Panc1 (cell line): ENCODE data around the gene CALU. TPM values are rescaled to one million over a fixed set of nuclear protein-coding genes. Genes with fewer than 3 reads are reported as not detected.

Experiments
- ATAC-seq: fragments of 200-7000 bp; cut with Tn5 transposase; 2 replicates; pipeline ENCODE4 v1.9.1; 2020; ENCODE audit warnings: mild to moderate bottlenecking, moderate library complexity
- BruUV-seq: library from RNA; stranded (reverse); fragments of 400-500 nt; replicated peaks from 2 replicates; lab custom pipeline; 2021; lab: Mats Ljungman, UMichigan
- CTCF ChIA-PET: fragments of 300-600 bp; sonication (Branson Sonifier 250); formaldehyde crosslinking; loops from one replicate; lab custom pipeline; 2022; ENCODE audit warnings: antibody characterized with exemption; lab: Charles Lee
- POLR2A ChIA-PET: fragments of 300-600 bp; sonication (Branson Sonifier 250); formaldehyde crosslinking; loops from one replicate; lab custom pipeline; 2022; ENCODE audit warnings: antibody characterized with exemption; lab: Charles Lee
- DNase-seq: peaks from one replicate; pipeline ENCODE4 v3.0.0-alpha.2; 2010; ENCODE audit warnings: low read depth, low spot score
- H3K27ac ChIP-seq: 2 replicates; pipeline ENCODE4 v1.5.1; 2011; ENCODE audit warnings: mild to moderate bottlenecking, low read length, inconsistent platforms
- H3K27me3 ChIP-seq: fragments of 200-500 bp; sonication (Bioruptor generic); 2 replicates; pipeline ENCODE4 v1.6.0; 2014; ENCODE audit warnings: low read length, inconsistent platforms; ENCODE audit not compliant: control insufficient read depth, insufficient read depth
- H3K36me3 ChIP-seq: fragments of 200-500 bp; sonication (Bioruptor generic); 2 replicates; pipeline ENCODE4 v1.5.1; 2014; ENCODE audit warnings: inconsistent platforms, mild to moderate bottlenecking, low read length, moderate library complexity; ENCODE audit not compliant: control insufficient read depth, insufficient read depth
- H3K4me1 ChIP-seq: 2 replicates; pipeline ENCODE4 v1.5.1; 2011; ENCODE audit warnings: inconsistent platforms, mild to moderate bottlenecking, low read length, moderate library complexity; ENCODE audit not compliant: control insufficient read depth, insufficient read depth
- H3K4me3 ChIP-seq, 2 experiments: 2 replicates each; pipeline ENCODE4 v1.5.1; 2011 to 2012; ENCODE audit warnings: low read depth in 2 of 2, low read length in 2 of 2, mild to moderate bottlenecking in 2 of 2, inconsistent platforms in 1 of 2, moderate library complexity in 1 of 2
- H3K9me3 ChIP-seq: fragments of 200-500 bp; sonication (Bioruptor generic); 2 replicates; pipeline ENCODE4 v1.5.1; 2014; ENCODE audit warnings: low read depth, mild to moderate bottlenecking, inconsistent platforms, low read length, moderate library complexity; ENCODE audit not compliant: control insufficient read depth, insufficient read depth
- POLR2AphosphoS5 ChIP-seq: IDR thresholded peaks from 2 replicates; pipeline ENCODE4 v1.6.1; 2012; ENCODE audit warnings: mild to moderate bottlenecking, low read depth, low read length, moderate library complexity
- SIN3A ChIP-seq: IDR thresholded peaks from 2 replicates; pipeline ENCODE4 v1.6.1; 2012; ENCODE audit warnings: low read depth, mild to moderate bottlenecking, low read length, moderate library complexity, borderline replicate concordance; ENCODE audit not compliant: insufficient read depth
- TCF7L2 ChIP-seq: IDR thresholded peaks from 2 replicates; pipeline ENCODE4 v1.6.1; 2011; ENCODE audit warnings: mild to moderate bottlenecking, low read depth, low read length, inconsistent platforms
- in situ Hi-C: cut with HindIII; loops from 2 replicates; pipeline ENCODE4 v1.10.0; 2016; ENCODE audit warnings: low sequenced_read_pairs, low pct_unique_long_range_greater_than_20kb
- intact Hi-C: fragments of 100-400 bp; cut with micrococcal nuclease; formaldehyde crosslinking; loops from one replicate; pipeline ENCODE4 v1.10.0; 2022; ENCODE audit not compliant: unreplicated experiment
- total RNA-seq: library from RNA; stranded (reverse); gene quantifications from one replicate; pipeline ENCODE4 v1.2.1, GENCODE V29; 2021; ENCODE audit not compliant: unreplicated experiment
- TF ChIP-seq, protein P1 (sequence below): fragments of 450-650 bp; IDR thresholded peaks from 2 replicates; pipeline ENCODE4 v1.5.1; 2017; ENCODE audit warnings: mild to moderate bottlenecking
- TF ChIP-seq, protein P2 (sequence below), 2 experiments: IDR thresholded peaks; 2 replicates each; pipeline ENCODE4 v1.6.1; 2011 to 2012; ENCODE audit warnings: low read depth in 2 of 2, control low read depth in 1 of 2, low read length in 1 of 2, mild to moderate bottlenecking in 1 of 2, moderate library complexity in 1 of 2; ENCODE audit not compliant: insufficient read depth in 1 of 2

CALU gene
- total RNA-seq, 1 experiment from 2014 or later = 210 TPM

DNA sequence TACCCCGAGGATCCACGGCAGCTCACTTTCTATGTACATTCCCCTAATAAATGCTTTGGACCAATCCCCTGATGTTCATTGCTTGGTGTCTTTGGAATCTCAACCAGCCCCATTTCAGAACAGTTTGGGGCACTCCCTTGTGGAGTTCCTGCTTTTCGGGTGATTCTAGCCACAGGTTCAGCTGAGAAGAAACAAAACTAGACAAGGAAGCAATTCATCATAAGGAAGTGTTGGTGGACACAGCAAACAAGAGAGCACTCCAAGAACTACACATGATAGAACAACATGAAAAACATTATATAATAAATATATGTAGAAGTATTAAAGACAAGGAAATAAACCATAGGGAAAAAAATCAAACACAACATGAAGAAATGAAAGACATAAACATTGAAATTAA is 46.6 kb downstream of the CALU start:
- no peak for TF ChIP-seq SIN3A
- TF ChIP-seq POLR2AphosphoS5 = no peak
- TF ChIP-seq, protein P1, sequence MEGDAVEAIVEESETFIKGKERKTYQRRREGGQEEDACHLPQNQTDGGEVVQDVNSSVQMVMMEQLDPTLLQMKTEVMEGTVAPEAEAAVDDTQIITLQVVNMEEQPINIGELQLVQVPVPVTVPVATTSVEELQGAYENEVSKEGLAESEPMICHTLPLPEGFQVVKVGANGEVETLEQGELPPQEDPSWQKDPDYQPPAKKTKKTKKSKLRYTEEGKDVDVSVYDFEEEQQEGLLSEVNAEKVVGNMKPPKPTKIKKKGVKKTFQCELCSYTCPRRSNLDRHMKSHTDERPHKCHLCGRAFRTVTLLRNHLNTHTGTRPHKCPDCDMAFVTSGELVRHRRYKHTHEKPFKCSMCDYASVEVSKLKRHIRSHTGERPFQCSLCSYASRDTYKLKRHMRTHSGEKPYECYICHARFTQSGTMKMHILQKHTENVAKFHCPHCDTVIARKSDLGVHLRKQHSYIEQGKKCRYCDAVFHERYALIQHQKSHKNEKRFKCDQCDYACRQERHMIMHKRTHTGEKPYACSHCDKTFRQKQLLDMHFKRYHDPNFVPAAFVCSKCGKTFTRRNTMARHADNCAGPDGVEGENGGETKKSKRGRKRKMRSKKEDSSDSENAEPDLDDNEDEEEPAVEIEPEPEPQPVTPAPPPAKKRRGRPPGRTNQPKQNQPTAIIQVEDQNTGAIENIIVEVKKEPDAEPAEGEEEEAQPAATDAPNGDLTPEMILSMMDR = no peak
- TF ChIP-seq, protein P2, sequence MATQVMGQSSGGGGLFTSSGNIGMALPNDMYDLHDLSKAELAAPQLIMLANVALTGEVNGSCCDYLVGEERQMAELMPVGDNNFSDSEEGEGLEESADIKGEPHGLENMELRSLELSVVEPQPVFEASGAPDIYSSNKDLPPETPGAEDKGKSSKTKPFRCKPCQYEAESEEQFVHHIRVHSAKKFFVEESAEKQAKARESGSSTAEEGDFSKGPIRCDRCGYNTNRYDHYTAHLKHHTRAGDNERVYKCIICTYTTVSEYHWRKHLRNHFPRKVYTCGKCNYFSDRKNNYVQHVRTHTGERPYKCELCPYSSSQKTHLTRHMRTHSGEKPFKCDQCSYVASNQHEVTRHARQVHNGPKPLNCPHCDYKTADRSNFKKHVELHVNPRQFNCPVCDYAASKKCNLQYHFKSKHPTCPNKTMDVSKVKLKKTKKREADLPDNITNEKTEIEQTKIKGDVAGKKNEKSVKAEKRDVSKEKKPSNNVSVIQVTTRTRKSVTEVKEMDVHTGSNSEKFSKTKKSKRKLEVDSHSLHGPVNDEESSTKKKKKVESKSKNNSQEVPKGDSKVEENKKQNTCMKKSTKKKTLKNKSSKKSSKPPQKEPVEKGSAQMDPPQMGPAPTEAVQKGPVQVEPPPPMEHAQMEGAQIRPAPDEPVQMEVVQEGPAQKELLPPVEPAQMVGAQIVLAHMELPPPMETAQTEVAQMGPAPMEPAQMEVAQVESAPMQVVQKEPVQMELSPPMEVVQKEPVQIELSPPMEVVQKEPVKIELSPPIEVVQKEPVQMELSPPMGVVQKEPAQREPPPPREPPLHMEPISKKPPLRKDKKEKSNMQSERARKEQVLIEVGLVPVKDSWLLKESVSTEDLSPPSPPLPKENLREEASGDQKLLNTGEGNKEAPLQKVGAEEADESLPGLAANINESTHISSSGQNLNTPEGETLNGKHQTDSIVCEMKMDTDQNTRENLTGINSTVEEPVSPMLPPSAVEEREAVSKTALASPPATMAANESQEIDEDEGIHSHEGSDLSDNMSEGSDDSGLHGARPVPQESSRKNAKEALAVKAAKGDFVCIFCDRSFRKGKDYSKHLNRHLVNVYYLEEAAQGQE (IDR thresholded peaks at IDR 0.05; ENCODE audit: insufficient read depth in 1 of 2, low read depth in 2 of 2, low read length in 1 of 2) = no peak
- TF ChIP-seq TCF7L2 = no peak
- no peaks in the 10 kb centered on the region; the same call in 1 of the 2 replicates for H3K36me3 ChIP-seq
- no peak overlapping the region for H3K27ac ChIP-seq
- H3K27me3 ChIP-seq = peaks cover 11% of the 10 kb centered on the region
- POLR2A ChIA-PET = no interaction called here
- ATAC-seq (no peak), DNase-seq (no peak)
- in situ Hi-C loops = no loop called here
- H3K4me1 ChIP-seq = peaks cover 2% of the 10 kb centered on the region; the same call in 1 of the 2 replicates
- no TSS peak for BruUV-seq
- H3K4me3 ChIP-seq = no peak overlapping the region
- CTCF ChIA-PET = no interaction called here
- H3K9me3 ChIP-seq = no peaks in the 10 kb centered on the region
- intact Hi-C loops = no loop called here

DNA sequence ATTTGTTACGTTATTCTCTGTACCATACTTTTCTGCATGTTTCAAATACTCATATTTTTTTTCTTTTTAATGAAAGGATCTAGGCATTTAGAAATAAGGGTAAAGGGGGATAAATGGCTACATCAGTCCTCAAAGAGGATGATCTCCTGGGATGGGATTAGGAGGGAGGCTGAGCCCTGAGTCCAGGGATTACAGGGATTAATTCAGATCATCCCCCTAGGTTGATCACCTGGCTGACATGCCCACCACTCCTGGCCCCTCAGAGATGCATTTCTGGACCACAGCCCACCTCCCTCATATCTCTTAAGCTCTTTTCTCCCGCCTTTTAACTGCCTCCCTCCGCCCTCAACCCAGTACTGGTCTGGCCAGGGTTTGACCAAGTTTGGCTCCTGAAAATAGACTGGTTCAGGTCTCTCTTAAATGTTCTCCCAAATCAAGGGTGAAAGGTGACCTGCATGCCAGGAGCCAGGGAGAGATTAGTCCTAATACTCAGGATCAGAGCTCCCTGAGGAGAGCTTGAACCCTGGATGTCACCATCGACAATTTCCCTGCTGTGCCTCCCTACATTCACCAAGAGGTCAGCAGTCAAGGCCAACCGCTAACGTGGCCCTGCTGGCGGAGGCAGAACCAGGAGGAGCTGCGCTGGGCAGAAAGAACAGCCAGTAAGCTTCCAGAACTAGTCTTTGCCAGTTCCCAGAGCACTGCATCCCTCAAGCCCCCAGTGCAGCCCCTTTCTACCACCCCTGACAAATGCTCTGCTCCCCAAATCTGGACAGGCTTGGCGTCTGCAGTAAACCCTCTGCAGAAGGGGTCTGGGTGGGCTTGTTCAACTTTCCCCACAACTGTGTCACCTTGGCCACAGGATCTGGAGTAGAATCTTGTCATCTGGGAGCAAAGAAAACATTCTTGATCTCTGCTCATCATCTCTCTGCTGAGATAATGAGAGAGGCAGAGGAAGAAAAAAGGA is 49.6 kb downstream of the CALU start:
- intact Hi-C loops = no loop called here
- Histone ChIP-seq H3K27me3 (peaks cover 14% of the 10 kb centered on the region), H3K27ac (no peak overlapping the region), H3K36me3 (no peaks in the 10 kb centered on the region; the same call in 1 of the 2 replicates), H3K4me1 (no peaks in the 10 kb centered on the region; the same call in 1 of the 2 replicates), H3K4me3 (no peak overlapping the region), H3K9me3 (no peaks in the 10 kb centered on the region)
- no TSS peak for BruUV-seq
- ChIA-PET CTCF (interaction anchor here (0.6 kb wide), 1 partner anchor 23 kb away, joined by 3 read pairs; no protein-coding TSS in a partner anchor), POLR2A (interaction anchor here (0.7 kb wide), 1 partner anchor 39 kb away, joined by 5 read pairs; no protein-coding TSS in a partner anchor)
- ATAC-seq (no peak), DNase-seq (no peak)
- no peak for TF ChIP-seq POLR2AphosphoS5
- in situ Hi-C loops = no loop called here
